ENCODE results near the gene VIT. TPM values are rescaled to one million over a fixed set of nuclear protein-coding genes. Genes with fewer than 3 reads are reported as not detected.
A peak's percentile ranks its signal among the peaks of the same experiment; 100 is the strongest.

Gene VIT
- total RNA-seq, 1 experiment from 2014 or later: not detected

DNA sequence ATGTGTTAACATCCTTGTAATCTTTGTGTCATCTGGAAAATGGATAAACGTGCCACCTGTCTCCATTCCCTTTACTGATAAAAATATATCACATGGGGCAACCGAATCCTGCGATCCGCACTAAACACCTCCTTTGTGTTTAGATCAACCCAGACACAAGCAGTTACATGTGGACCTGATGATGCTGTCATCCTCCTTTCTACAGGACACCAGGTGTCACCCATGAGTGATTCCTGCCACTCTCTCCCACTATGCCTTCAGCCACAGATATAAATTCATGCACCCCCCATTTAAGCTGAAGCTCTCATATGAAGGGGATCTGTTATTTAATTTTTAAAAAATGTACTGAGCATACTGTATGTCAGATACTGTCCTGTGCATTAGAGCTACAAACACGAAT, 81.3 kb downstream of the VIT start:
- in situ Hi-C loops (cut with HindIII; ENCODE audit: low pct_unique_long_range_greater_than_20kb, low sequenced_read_pairs): no loop called here
- DNase-seq (ENCODE audit: low read depth, low spot score): no peak

- in situ Hi-C loops (cut with HindIII; ENCODE audit: low pct_unique_long_range_greater_than_20kb, low sequenced_read_pairs): no loop called here
- no peak for DNase-seq (ENCODE audit: low read depth, low spot score)
Measured at GRCh38 chr2:36779462-36779861, 83.0 kb downstream of the VIT start.

- peak; percentile 76 for DNase-seq (ENCODE audit: low read depth, low spot score)
- in situ Hi-C loops (cut with HindIII; ENCODE audit: low pct_unique_long_range_greater_than_20kb, low sequenced_read_pairs): no loop called here
Measured at GRCh38 chr2:36780231-36780839, 83.8 kb downstream of the VIT start.

- in situ Hi-C loops (cut with HindIII; ENCODE audit: low pct_unique_long_range_greater_than_20kb, low sequenced_read_pairs): no loop called here
Measured at GRCh38 chr2:36781907-36782720, 85.6 kb downstream of the VIT start.

DNA sequence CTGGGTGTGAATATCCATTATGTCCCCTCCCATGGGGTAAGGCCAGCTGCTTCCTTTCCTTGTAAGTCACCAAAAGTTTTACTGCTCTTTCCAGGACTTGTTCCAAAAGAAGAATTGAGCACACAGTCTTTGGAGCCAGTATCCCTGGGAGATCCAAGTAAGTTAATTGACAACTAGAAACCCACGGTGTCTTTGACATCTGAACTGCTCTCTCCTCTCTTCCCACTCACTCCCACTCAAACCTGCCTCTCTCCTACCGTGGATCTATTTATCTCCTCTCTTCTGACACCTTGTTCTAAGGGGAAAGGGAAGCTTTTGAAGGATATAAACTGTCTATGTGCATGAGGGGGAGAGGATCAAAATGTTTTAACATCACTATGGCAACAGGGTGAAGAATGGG, 86.7 kb downstream of the VIT start:
- no peak for DNase-seq (ENCODE audit: low read depth, low spot score)

More at GRCh38 chr2:36781907-36782720, 85.6 kb downstream of the VIT start:
- no peak for DNase-seq (ENCODE audit: low read depth, low spot score)

DNA sequence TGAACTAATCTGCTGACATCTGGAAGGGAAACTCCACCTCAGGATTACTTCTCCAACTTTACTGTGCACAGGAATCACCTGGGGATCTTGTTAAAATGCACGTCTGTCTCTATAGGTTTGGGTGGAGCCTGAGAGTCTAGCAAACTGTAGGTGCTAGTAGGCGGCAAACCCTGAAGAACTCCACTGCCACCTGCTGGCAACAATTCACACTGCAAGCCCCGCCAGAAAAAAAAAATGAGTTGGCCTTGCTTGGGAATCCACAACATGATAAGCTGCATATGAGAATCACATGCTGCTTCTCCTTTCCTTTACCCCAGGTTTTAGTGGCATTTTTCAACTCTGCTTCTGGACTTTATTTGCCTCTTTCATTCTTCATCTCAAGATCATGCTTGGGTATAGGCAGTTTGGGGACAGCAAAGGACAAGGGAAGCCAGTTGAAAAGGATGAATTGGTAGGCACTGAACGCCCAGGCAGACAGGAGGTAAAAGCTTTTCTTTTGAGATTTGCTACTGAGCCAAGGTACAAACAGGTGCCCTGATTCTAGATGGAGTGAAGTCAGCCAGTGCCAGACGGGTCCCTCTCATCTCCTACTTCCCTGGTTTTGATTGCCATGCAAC, 88.8 kb downstream of the VIT start:
- peak; percentile 88 for DNase-seq (ENCODE audit: low read depth, low spot score)
- in situ Hi-C loops (cut with HindIII; ENCODE audit: low pct_unique_long_range_greater_than_20kb, low sequenced_read_pairs): no loop called here

More for the DNA sequence above, 86.7 kb downstream of the VIT start:
- in situ Hi-C loops (cut with HindIII; ENCODE audit: low pct_unique_long_range_greater_than_20kb, low sequenced_read_pairs): no loop called here

GRCh38 chr2:36789181-36789804, 92.8 kb downstream of the VIT start:
- no peak for DNase-seq (ENCODE audit: low read depth, low spot score)
- in situ Hi-C loops (cut with HindIII; ENCODE audit: low pct_unique_long_range_greater_than_20kb, low sequenced_read_pairs): no loop called here

- in situ Hi-C loops (cut with HindIII; ENCODE audit: low pct_unique_long_range_greater_than_20kb, low sequenced_read_pairs): no loop called here
- no peak for DNase-seq (ENCODE audit: low read depth, low spot score)
Measured at GRCh38 chr2:36792951-36793350, 96.4 kb downstream of the VIT start.

- in situ Hi-C loops (cut with HindIII; ENCODE audit: low pct_unique_long_range_greater_than_20kb, low sequenced_read_pairs): no loop called here
- no peak for DNase-seq (ENCODE audit: low read depth, low spot score)
Measured at GRCh38 chr2:36797324-36798070, 101.0 kb downstream of the VIT start.

- in situ Hi-C loops (cut with HindIII; ENCODE audit: low pct_unique_long_range_greater_than_20kb, low sequenced_read_pairs): no loop called here
- no peak for DNase-seq (ENCODE audit: low read depth, low spot score)
Measured at GRCh38 chr2:36798724-36799123, 102.2 kb downstream of the VIT start.

- no peak for DNase-seq (ENCODE audit: low read depth, low spot score)
- in situ Hi-C loops (cut with HindIII; ENCODE audit: low pct_unique_long_range_greater_than_20kb, low sequenced_read_pairs): no loop called here
Measured at GRCh38 chr2:36800381-36800780, 103.9 kb downstream of the VIT start.

GRCh38 chr2:36801088-36801487, 104.6 kb downstream of the VIT start:
- in situ Hi-C loops (cut with HindIII; ENCODE audit: low pct_unique_long_range_greater_than_20kb, low sequenced_read_pairs): no loop called here
- no peak for DNase-seq (ENCODE audit: low read depth, low spot score)

GRCh38 chr2:36802952-36803351, 106.4 kb downstream of the VIT start:
- no peak for DNase-seq (ENCODE audit: low read depth, low spot score)
- in situ Hi-C loops (cut with HindIII; ENCODE audit: low pct_unique_long_range_greater_than_20kb, low sequenced_read_pairs): no loop called here

GRCh38 chr2:36805635-36806224, 109.2 kb downstream of the VIT start:
- in situ Hi-C loops (cut with HindIII; ENCODE audit: low pct_unique_long_range_greater_than_20kb, low sequenced_read_pairs): no loop called here

DNA sequence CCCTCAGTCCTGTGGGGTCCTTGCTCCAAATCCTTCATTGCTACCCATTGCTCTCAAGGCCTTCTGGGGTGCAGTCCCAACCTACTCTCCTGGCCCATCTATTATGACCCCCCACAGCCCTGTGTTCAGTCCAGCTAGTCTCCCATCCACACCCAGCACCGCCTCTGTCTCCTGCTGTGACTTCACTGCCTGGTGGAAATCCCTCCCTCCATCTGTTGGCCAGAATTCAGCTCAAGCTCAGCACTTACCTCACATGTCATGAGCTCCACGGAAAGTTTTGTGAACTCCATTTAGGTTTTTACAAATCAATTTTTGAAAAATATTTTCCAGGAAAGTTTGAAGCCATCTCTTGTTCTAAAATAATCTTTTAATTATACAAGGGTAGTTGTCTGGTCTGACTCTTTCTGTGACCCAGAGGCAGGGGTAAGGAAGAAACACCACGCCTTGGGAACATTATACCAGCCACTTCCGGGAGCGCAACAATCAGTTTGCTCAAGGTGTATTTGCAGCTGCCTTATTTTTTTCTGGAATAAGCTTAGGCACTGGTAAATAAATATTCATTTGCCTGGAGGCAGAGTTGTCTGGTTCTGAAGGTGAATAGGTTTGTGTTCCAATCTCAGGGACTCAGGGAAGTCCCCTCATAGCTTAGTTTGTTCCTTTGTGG, 110.8 kb downstream of the VIT start:
- in situ Hi-C loops (cut with HindIII; ENCODE audit: low pct_unique_long_range_greater_than_20kb, low sequenced_read_pairs): no loop called here
- no peak for DNase-seq (ENCODE audit: low read depth, low spot score)

More at GRCh38 chr2:36805635-36806224, 109.2 kb downstream of the VIT start:
- no peak for DNase-seq (ENCODE audit: low read depth, low spot score)

DNA sequence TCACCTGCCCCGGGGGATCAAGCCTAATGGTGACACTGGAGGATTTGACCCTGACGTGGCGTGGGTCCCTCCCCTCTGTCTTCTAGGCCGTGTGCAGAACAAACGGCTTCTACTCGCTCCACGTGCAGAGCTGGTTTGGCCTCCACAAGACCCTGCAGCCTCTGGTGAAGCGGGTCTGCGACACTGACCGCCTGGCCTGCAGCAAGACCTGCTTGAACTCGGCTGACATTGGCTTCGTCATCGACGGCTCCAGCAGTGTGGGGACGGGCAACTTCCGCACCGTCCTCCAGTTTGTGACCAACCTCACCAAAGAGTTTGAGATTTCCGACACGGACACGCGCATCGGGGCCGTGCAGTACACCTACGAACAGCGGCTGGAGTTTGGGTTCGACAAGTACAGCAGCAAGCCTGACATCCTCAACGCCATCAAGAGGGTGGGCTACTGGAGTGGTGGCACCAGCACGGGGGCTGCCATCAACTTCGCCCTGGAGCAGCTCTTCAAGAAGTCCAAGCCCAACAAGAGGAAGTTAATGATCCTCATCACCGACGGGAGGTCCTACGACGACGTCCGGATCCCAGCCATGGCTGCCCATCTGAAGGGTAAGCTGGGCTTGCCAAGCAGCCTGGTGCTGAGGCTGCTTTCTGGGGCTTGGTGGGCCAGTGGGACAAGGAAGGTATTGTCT, 112.0 kb downstream of the VIT start:
- DNase-seq (ENCODE audit: low read depth, low spot score): no peak
- in situ Hi-C loops (cut with HindIII; ENCODE audit: low pct_unique_long_range_greater_than_20kb, low sequenced_read_pairs): no loop called here
